Activated gamma-delta T cell (primary cell): ENCODE results near the gene PPEF1.

Source experiments
- DNase-seq: peaks from one replicate; lab custom pipeline; 2025; lab: John Stamatoyannopoulos, UW
- total RNA-seq, 2 donors: gene quantifications; one replicate each; lab custom pipeline; 2026; lab: John Stamatoyannopoulos, UW

PPEF1 gene
- 0.44 to 0.46 reads per million in 2 donors for total RNA-seq

GRCh38 chrX:18707426-18708049 is at the start of gene PPEF1:
Gene PPEF1 (plus strand): TSS chrX:18707645. CDS start chrX:18707781, 136 bp downstream.
- no peak for DNase-seq

- DNase-seq = no peak
Observed at GRCh38 chrX:18661273-18661672, 46.2 kb upstream of the PPEF1 start.

GRCh38 chrX:18664947-18665346 is 42.5 kb upstream of the PPEF1 start:
- no peak for DNase-seq

GRCh38 chrX:18666614-18667013 is 40.8 kb upstream of the PPEF1 start:
- no peak for DNase-seq

- DNase-seq = no peak
Observed at GRCh38 chrX:18668071-18668835, 39.2 kb upstream of the PPEF1 start.

- DNase-seq = no peak
Observed at GRCh38 chrX:18672008-18672407, 35.4 kb upstream of the PPEF1 start, which contains the start of gene RS1. Gene RS1 (minus strand): TSS chrX:18672108. CDS start chrX:18672068, 40 bp downstream.

- DNase-seq = no peak
Observed at GRCh38 chrX:18674417-18674787, 33.0 kb upstream of the PPEF1 start.

GRCh38 chrX:18674788-18675735 is 32.4 kb upstream of the PPEF1 start:
- DNase-seq = peak; percentile 50

- no peak for DNase-seq
Observed at GRCh38 chrX:18676050-18676449, 31.4 kb upstream of the PPEF1 start.

GRCh38 chrX:18676470-18676869 is 31.0 kb upstream of the PPEF1 start:
- no peak for DNase-seq

- DNase-seq = no peak
Observed at GRCh38 chrX:18677161-18677869, 30.1 kb upstream of the PPEF1 start.

- no peak for DNase-seq
Observed at GRCh38 chrX:18681996-18682395, 25.4 kb upstream of the PPEF1 start.

- no peak for DNase-seq
Observed at GRCh38 chrX:18682979-18683387, 24.5 kb upstream of the PPEF1 start.

- DNase-seq = no peak
Observed at GRCh38 chrX:18687856-18688495, 19.5 kb upstream of the PPEF1 start.

- no peak for DNase-seq
Observed at GRCh38 chrX:18691431-18691830, 16.0 kb upstream of the PPEF1 start.

GRCh38 chrX:18692541-18692940 is 14.9 kb upstream of the PPEF1 start:
- DNase-seq = no peak

- DNase-seq = no peak
Observed at GRCh38 chrX:18696653-18697052, 10.8 kb upstream of the PPEF1 start.

GRCh38 chrX:18698737-18699650 is 8.5 kb upstream of the PPEF1 start:
- DNase-seq = no peak

GRCh38 chrX:18701621-18702361 is 5.7 kb upstream of the PPEF1 start:
- no peak for DNase-seq
